Stimulated activated CD8-positive, alpha-beta memory T cell treated with anti-CD3 and anti-CD28 coated beads, Interleukin-12 subunit alpha, Interleukin-12 subunit beta, amount 100 ng/mL, for 1 hour (primary cell): ENCODE data around the gene DGAT2.
"Not testable (repeated sequence)": the region's sequence is repeated elsewhere in the genome, so short reads cannot be mapped to it uniquely, and the experiment has no call there.

Source experiments
- DNase-seq: peaks from one replicate; pipeline ENCODE4 v3.0.0-alpha.2; 2020; ENCODE audit warnings: low read depth

Gene DGAT2, protein sequence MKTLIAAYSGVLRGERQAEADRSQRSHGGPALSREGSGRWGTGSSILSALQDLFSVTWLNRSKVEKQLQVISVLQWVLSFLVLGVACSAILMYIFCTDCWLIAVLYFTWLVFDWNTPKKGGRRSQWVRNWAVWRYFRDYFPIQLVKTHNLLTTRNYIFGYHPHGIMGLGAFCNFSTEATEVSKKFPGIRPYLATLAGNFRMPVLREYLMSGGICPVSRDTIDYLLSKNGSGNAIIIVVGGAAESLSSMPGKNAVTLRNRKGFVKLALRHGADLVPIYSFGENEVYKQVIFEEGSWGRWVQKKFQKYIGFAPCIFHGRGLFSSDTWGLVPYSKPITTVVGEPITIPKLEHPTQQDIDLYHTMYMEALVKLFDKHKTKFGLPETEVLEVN

GRCh38 chr11:75768112-75768908 lies at the start of gene DGAT2:
TSS of gene DGAT2 (plus strand) at chr11:75768778. CDS start at chr11:75768992, 214 bp downstream.
- DNase-seq: peak; percentile 47

DNA sequence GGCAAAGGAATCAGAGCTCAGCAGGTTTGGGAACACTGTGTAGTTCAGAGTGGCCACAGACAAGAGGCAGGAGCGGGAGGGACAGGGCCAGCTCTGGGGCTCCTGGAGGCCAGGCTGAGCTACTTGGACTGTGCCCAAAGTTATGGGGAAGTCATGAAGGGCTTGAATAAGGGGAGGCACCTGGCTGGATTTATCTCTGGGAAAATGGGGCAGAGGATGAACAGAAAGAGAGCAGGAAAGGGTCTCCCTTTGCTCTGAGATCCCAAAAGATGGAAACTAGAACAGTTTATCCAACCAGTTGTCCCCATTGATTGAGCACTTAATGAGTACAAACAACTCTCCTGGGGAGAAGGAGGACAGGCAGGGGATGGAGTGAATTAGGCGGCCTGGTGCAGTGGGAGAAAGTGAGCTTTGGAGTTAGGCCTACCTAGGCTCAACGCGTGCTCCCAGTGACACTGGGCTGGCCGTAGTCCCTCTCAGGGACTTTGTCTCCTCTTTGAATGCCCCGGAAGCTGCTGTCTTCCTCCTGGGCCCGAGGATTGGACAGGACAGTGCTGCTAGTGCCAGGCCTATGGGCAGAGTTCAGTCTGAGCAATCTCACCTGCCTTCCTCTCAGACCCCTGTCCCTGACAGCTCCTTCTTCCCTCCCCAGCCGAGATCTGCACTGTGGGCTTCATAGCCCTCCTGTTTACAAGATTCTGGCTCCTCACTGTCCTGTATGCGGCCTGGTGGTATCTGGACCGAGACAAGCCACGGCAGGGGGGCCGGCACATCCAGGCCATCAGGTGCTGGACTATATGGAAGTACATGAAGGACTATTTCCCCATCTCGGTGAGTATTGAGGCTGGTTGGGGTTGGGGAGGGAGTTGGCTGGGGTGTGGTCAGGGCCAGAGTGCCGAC lies 49.0 kb upstream of the DGAT2 start:
- no peak for DNase-seq

DNA sequence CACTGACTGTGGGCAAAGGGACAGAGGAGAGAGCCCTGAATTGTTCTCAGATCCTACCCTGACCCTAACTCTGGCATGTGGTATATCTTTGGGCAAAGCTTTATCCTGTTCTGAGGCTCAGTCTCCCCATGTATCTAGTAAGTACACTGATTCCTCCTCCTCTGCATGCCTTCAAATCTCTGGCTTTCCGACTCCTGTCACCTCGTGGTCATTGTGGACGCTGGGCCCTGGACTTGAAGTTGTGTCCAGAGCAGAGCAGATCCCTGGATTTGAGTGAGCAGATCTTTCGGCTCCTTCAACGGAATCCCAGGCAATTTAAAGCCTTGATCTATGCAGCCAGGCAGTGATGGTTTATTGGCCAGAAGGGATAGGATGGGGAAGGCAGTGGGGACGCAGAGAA lies 47.9 kb upstream of the DGAT2 start:
- DNase-seq: no peak

DNA sequence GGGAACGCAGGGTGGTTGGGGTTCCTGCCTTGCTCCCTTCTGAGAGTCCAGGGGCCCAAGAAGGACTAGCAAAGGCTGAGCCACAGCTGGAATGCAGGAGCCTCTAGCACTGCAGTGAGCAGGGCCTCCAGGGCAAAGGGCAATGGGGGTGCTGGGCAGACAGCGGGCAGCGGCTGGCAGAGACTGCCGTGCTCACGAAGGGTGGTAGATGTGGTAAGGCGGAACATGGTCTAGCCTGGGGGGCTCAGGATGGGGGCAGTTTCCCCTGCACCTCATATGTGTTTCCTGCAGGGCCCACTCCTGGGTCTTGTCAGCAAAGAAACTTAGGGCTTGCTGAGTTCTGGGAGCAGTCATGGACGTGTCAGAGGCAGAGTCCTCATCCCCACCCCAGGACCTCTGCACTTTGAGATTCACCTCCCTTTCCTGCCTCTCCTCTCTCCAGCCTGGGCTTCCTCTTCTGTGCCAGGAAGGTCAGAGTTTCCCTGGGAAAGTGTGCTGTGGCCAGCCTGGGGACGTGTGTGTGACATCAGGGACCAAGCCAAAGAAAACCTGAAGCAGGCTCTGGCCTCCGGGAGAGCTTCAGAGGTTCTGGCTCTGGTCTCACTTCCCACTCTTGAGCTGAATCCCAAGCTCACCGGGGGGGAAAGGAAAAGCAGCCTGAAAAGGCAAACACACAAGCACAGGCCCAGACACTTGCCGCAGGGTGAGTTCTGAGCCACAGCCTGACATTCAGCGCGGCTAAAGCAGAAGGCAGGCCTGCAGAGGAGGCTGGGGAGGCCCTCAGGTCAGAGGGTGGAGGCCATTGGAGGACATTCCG lies 46.5 kb upstream of the DGAT2 start:
- DNase-seq: no peak

GRCh38 chr11:75722669-75723042 lies 45.9 kb upstream of the DGAT2 start:
- no peak for DNase-seq

DNA sequence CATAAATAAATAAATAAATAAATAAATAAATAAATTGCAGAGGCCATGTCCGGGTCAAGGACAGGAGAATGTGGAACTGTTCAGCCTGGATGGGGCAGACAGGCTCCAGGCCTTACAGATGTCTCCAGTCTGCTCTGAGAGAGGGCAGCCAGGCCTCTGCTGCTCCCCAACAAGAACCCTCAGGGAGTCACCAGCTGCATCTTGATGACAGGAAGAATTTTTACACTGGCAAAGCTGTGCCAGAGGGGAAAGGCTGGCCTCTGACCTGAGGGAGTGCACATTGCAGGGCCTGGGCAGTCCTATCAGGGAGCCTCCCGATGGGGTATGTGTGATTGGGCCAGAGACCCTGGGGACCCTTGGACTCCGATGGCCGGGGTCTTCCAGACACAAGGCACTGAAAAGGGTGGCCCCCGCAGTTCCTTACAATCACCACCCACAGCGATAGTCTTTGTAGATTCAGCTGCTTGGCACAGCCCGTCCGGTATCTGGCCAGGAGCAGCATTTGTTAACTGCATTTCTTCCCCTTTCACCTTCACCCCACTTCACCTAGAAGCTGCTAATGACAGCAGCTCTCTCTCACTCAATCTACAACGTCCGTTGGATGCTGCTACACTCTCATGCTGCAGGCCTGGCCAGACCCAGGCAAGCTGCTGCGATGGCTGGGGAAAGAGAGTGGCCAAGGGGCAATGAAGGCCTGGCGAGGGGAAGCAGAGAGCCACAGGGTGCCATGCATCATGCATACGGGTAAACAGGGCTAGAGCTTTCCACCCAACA lies 42.8 kb upstream of the DGAT2 start:
- DNase-seq: no peak

DNA sequence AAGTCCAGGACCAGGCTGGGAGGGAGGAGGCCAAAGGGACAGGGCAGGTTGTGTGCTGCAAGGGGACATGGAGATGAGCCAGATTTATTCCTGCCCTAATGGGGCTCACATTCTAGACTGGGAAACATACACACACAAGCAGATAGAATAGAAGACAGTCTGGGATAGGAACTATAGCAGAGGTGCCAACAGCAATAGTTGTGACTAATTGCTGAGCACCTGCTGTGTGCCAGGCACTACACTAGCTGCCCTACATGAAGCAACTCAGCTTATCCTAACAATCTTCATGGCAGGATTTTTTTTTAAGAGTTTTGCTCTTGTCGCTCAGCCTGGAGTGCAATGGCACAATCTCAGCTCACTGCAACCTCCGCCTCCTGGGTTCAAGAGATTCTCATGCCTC lies 39.6 kb upstream of the DGAT2 start:
- DNase-seq: no peak

- no peak for DNase-seq
Observed at GRCh38 chr11:75731095-75731494, 37.5 kb upstream of the DGAT2 start.

GRCh38 chr11:75733071-75733430 lies 35.5 kb upstream of the DGAT2 start:
- DNase-seq: no peak

GRCh38 chr11:75733431-75734107 lies 35.0 kb upstream of the DGAT2 start:
- no peak for DNase-seq

GRCh38 chr11:75734491-75735180 lies 33.9 kb upstream of the DGAT2 start:
- no peak for DNase-seq

DNA sequence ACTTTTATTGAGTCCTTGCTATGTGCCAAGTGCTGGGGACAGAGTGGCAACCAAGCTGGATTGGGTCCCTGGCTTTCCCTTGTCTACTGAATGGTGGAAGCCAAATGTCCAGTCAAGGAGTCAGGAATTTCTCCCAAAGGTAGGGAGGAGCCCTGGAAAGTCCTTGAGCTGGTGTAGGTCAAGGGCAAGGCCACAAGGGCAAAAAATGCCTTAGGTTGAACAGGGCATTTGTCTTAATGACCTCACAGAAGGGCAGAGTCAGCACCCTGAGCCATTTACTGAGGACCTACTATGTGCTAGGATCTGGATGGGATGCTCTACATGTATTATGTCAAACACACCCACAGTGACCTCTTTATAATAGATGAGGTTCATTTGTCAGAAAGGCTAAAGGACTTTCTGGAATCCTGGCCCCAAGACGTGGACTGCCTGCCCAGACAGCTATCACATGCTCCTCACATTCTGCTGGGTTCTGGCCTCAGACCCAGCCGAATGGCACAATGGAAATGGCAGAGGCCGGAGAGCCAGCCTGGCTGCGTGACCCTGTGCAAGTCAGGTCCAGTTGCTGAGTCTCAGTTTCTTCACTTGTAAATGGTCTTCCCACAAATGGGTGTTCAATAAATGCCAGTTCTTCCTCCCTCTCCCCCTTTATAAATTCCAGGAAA lies 33.3 kb upstream of the DGAT2 start:
- no peak for DNase-seq

- no peak for DNase-seq
Observed at GRCh38 chr11:75737314-75737713, 31.3 kb upstream of the DGAT2 start.

DNA sequence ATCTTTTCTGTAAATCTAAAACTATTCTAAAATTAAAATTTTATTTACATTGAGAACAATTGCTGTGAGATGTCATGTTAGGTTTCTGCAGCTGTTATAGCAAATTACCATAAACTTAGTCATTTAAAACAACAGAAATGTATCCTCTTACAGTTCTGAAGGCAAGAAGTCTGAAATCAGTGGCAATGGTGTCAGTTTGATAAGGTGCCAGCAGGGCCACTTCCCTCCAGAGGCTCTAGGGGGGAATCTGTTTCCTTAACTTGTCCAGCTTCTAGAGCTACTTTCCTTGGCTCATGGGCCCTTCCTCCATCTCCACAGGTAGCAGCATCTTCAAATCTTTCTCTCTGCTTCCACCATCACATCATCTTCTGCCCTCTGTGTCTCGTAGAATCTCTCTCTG lies 27.9 kb upstream of the DGAT2 start:
- DNase-seq: no peak

- DNase-seq: not testable (repeated sequence)
Observed at GRCh38 chr11:75743159-75743558, 25.4 kb upstream of the DGAT2 start.

DNA sequence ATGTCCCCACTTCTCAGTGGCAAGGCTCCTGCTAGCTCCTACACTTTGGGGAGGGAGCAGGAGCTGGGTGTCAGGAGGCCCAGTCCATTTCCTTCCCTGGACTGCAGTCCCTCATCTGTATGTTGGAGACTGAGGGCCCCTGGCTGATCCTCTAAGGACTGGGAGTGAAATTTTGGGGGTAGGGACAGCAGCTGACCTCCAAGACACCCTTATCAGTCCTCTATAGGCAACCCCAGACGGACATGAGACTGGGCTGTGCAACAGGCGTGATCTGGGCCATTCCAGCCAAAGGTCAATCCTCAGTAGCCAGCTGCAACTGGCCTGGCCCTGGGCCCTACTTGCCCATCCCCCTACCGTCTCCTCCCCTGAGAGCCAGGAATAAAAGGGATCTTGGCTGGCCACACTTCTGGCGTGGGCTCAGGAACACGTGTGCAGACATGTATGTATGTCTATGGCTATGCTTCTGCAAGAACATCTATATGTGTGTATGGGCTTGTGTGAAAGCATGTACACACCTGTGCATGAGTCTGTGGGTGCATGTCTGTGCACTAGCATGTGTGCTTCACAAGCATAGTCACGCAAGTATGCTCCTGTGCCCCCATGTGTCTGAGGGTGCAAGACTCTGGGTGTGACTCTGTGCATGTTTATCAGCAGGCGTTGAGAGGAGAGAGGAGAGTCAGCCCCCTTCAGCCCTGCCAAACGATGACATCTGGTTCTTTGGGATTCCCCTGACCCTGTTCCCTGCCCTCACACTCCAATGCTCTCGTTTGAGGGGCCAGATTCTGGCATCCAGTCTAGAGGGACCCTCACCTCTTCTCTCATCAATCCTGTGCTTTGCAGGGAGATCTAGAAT lies 24.6 kb upstream of the DGAT2 start:
- no peak for DNase-seq

DNA sequence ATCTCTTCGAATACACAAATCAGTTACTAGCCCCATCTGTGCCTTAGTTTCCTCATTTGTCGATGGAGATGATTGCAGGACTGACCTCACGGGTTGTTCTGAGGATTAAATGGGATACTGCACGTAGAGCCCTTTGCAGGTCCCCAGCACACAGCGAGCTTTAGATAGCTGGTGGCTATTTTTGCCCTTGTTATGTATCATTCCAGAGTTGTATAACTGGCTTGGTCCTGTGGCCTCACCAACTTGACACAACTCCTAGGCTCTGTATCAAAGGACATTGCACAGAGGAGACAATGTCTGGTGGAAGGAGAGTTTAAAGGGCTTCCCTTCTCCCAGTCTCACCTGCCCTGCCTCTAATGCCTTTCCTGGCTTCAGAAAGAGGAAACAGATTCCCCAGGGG lies 22.8 kb upstream of the DGAT2 start:
- DNase-seq: no peak

- not testable (repeated sequence) for DNase-seq
Observed at GRCh38 chr11:75748729-75749273, 19.8 kb upstream of the DGAT2 start.
